Measurements from ENCODE around the gene HNRNPA1. TPM values are rescaled to one million over a fixed set of nuclear protein-coding genes. Genes with fewer than 3 reads are reported as not detected.

The HNRNPA1 gene
- total and polyA plus RNA-seq, 9 of the 15 experiments (the other 6 are each of a cell fraction or from before 2014, with no cell fraction given), result 1,166 to 2,703 (median 1,815) TPM

- H3K9me1 ChIP-seq (ENCODE audit: control insufficient read depth, insufficient read depth, low read length), result no peaks in the 10 kb centered on the region
- in situ Hi-C loops (cut with MboI), result no loop called here
- H3K9me3 ChIP-seq (replicated peaks; ENCODE audit: control insufficient read depth, insufficient read depth, low read depth, low read length), result no peaks in the 10 kb centered on the region
- DNase-seq (ENCODE audit: extremely low read depth in 1 of 4, low spot score in 3 of 4), result no peak
- BruUV-seq (replicated peaks), result TSS peak; percentile 0
- ATAC-seq, result no peak
- ChIA-PET CTCF (ENCODE audit: low intra/inter-chr PET ratio) (no interaction called here), POLR2A (interaction anchor here (0.6 to 1.1 kb wide), 2 partner anchors 14 to 60 kb away, joined by 3 to 4 read pairs; no protein-coding TSS in a partner anchor)
- no peak overlapping the region for H3K4me2 ChIP-seq (ENCODE audit: insufficient read depth, low read length)
- peaks cover 61% of the 10 kb centered on the region for H3K36me3 ChIP-seq (ENCODE audit: control insufficient read depth, insufficient read depth, low read length)
- no peak for FAIRE-seq
- H3K27ac ChIP-seq (ENCODE audit: extremely low read depth, low read depth, low read length), result no peak overlapping the region
- no peaks in the 10 kb centered on the region for H3K27me3 ChIP-seq (ENCODE audit: control insufficient read depth in 2 of 2, insufficient read depth in 2 of 2, low read length in 2 of 2)
- H3K4me1 ChIP-seq (replicated peaks in 1 of 2; ENCODE audit: control insufficient read depth in 2 of 2, insufficient read depth in 2 of 2, low read length in 2 of 2), result peaks cover 8 to 14% of the 10 kb centered on the region in 2 experiments; a peak in 3 of 5 replicates
- intact Hi-C loops (cut with micrococcal nuclease), result no loop called here
- H2AFZ ChIP-seq (ENCODE audit: low read depth, low read length), result no peak overlapping the region
- no peak overlapping the region; a peak in 1 of 4 replicates for H3K9ac ChIP-seq (ENCODE audit: insufficient read depth in 1 of 2, low read depth in 2 of 2, low read length in 2 of 2)
- no peak overlapping the region for H3K4me3 ChIP-seq
- H4K20me1 ChIP-seq (replicated peaks; ENCODE audit: control insufficient read depth, insufficient read depth, low read length), result peaks cover 8% of the 10 kb centered on the region; the same call in 1 of the 2 replicates
- peak; percentile 16 for TF ChIP-seq POLR2B (IDR thresholded peaks at IDR 0.05; ENCODE audit: low read depth, partially characterized antibody)
- TF ChIP-seq ZNF3 (CRISPR knock-in tag; IDR thresholded peaks at IDR 0.05), result no peak
- TF ChIP-seq DPF2 (IDR thresholded peaks at IDR 0.05), result no peak
- peaks cover 81% of the 10 kb centered on the region for H3K79me2 ChIP-seq (ENCODE audit: control insufficient read depth, insufficient read depth, low read length)
- 68% methylated on average over 3 of the region's 3 CpGs for WGBS (ENCODE audit: insufficient coverage, low coverage, missing lambda C conversion rate)
Measured at GRCh38 chr12:54276368-54276767, 4.2 kb upstream of the HNRNPA1 start.

GRCh38 chr12:54277823-54278276, 2.7 kb upstream of the HNRNPA1 start:
- POLR2A ChIA-PET, result interaction anchor here (0.7 to 1.0 kb wide), 4 partner anchors 9 to 62 kb away, joined by 3 read pairs; no protein-coding TSS in a partner anchor
- H3K27me3 ChIP-seq (ENCODE audit: control insufficient read depth in 2 of 2, insufficient read depth in 2 of 2, low read length in 2 of 2), result no peaks in the 10 kb centered on the region

More at GRCh38 chr12:54277823-54278276, 2.7 kb upstream of the HNRNPA1 start:
- TF ChIP-seq ZNF445 (CRISPR knock-in tag; IDR thresholded peaks at IDR 0.05; ENCODE audit: low read depth) (peak; percentile 63; the same call in 1 of the 2 replicates), MLLT1 (IDR thresholded peaks at IDR 0.05) (no peak), CHD2 (IDR thresholded peaks at IDR 0.05; ENCODE audit: low read depth, low read length) (no peak), DPF2 (IDR thresholded peaks at IDR 0.05) (no peak), POLR2AphosphoS2 (IDR thresholded peaks at IDR 0.05; ENCODE audit: low read length) (peak; percentile 91; the same call in 1 of the 2 replicates), KDM5B (IDR thresholded peaks at IDR 0.05; ENCODE audit: insufficient replicate concordance, low read depth, low read length) (peak; percentile 21), ZNF121 (CRISPR knock-in tag; conservative IDR thresholded peaks at IDR 0.05) (0 out of 2 replicates have a peak, but pooled peaks have one; percentile 6)
- Histone ChIP-seq H3K9ac (ENCODE audit: insufficient read depth in 1 of 2, low read depth in 2 of 2, low read length in 2 of 2) (peak overlapping the region; percentile 59 to 100), H3K79me2 (ENCODE audit: control insufficient read depth, insufficient read depth, low read length) (peaks cover 92% of the 10 kb centered on the region), H3K4me3 (peak overlapping the region; percentile 71), H3K4me1 (replicated peaks in 1 of 2; ENCODE audit: control insufficient read depth in 2 of 2, insufficient read depth in 2 of 2, low read length in 2 of 2) (peaks cover 8 to 14% of the 10 kb centered on the region in 2 experiments; a peak in 3 of 5 replicates), H3K9me1 (ENCODE audit: control insufficient read depth, insufficient read depth, low read length) (no peaks in the 10 kb centered on the region), H2AFZ (ENCODE audit: low read depth, low read length) (no peak overlapping the region), H3K9me3 (replicated peaks; ENCODE audit: control insufficient read depth, insufficient read depth, low read depth, low read length) (no peaks in the 10 kb centered on the region), H3K4me2 (ENCODE audit: insufficient read depth, low read length) (peak overlapping the region; percentile 100), H3K36me3 (ENCODE audit: control insufficient read depth, insufficient read depth, low read length) (peaks cover 67% of the 10 kb centered on the region), H3K27ac (ENCODE audit: extremely low read depth, low read depth, low read length) (peak overlapping the region; percentile 99), H4K20me1 (replicated peaks; ENCODE audit: control insufficient read depth, insufficient read depth, low read length) (peaks cover 22% of the 10 kb centered on the region)
- 9% methylated on average over 5 of the region's 5 CpGs for WGBS (ENCODE audit: insufficient coverage, low coverage, missing lambda C conversion rate)
- DNase-seq (ENCODE audit: extremely low read depth in 1 of 4, low spot score in 3 of 4), result peak in 1 of 4 experiments; percentile 49
- intact Hi-C loops (cut with micrococcal nuclease), result no loop called here
- ATAC-seq, result no peak
- BruUV-seq (replicated peaks), result no TSS peak
- CTCF ChIA-PET (ENCODE audit: low intra/inter-chr PET ratio), result no interaction called here
- in situ Hi-C loops (cut with MboI), result no loop called here
- peak; percentile 26 for FAIRE-seq

Data from K562 (cell line).